ENCODE results near the gene FGL2. TPM values are rescaled to one million over a fixed set of nuclear protein-coding genes. Genes with fewer than 3 reads are reported as not detected.

Gene FGL2
- total RNA-seq, 1 experiment from 2014 or later, result not detected

GRCh38 chr7:77182261-77182660 lies 17.4 kb downstream of the FGL2 start:
- ChIA-PET CTCF (no interaction called here), POLR2A (no interaction called here)
- ATAC-seq, result no peak
- no peaks in the 10 kb centered on the region; the same call in 1 of the 2 replicates for H3K27me3 Mint-ChIP-seq (ENCODE audit: low read depth)
- TF ChIP-seq NR3C1 (CRISPR knock-in tag; conservative IDR thresholded peaks at IDR 0.05; ENCODE audit: low read depth), result no peak
- no peak for TF ChIP-seq AR (CRISPR knock-in tag; IDR thresholded peaks at IDR 0.05)
- no peak for TF ChIP-seq ZNF138 (CRISPR knock-in tag; conservative IDR thresholded peaks at IDR 0.05)
- no peak for TF ChIP-seq GTF2I (CRISPR knock-in tag; conservative IDR thresholded peaks at IDR 0.05)
- no peak for TF ChIP-seq CREM (CRISPR knock-in tag; IDR thresholded peaks at IDR 0.05)
- TF ChIP-seq ATF1 (CRISPR knock-in tag; IDR thresholded peaks at IDR 0.05), result no peak
- H3K36me3 Mint-ChIP-seq, result no peaks in the 10 kb centered on the region
- no peak overlapping the region for H3K4me3 Mint-ChIP-seq
- H3K27ac Mint-ChIP-seq, result no peak overlapping the region
- H3K4me1 Mint-ChIP-seq, result no peaks in the 10 kb centered on the region
- H3K9me3 Mint-ChIP-seq, result no peaks in the 10 kb centered on the region
- no peak for DNase-seq (ENCODE audit: low spot score)

GRCh38 chr7:77181734-77182133 lies 17.9 kb downstream of the FGL2 start:
- ChIA-PET POLR2A (no interaction called here), CTCF (no interaction called here)
- Mint-ChIP-seq H3K27ac (no peak overlapping the region), H3K27me3 (ENCODE audit: low read depth) (no peaks in the 10 kb centered on the region; the same call in 1 of the 2 replicates), H3K9me3 (no peaks in the 10 kb centered on the region), H3K4me1 (no peaks in the 10 kb centered on the region), H3K4me3 (no peak overlapping the region), H3K36me3 (no peaks in the 10 kb centered on the region)
- ATAC-seq, result no peak
- DNase-seq (ENCODE audit: low spot score), result no peak
- TF ChIP-seq ZNF423 (CRISPR knock-in tag; IDR thresholded peaks at IDR 0.05) (no peak), TEAD1 (CRISPR knock-in tag; IDR thresholded peaks at IDR 0.05) (no peak), ZSCAN18 (CRISPR knock-in tag; IDR thresholded peaks at IDR 0.05) (no peak), E2F5 (CRISPR knock-in tag; IDR thresholded peaks at IDR 0.05) (no peak), TEAD4 (CRISPR knock-in tag; IDR thresholded peaks at IDR 0.05) (no peak), ZNF232 (CRISPR knock-in tag; IDR thresholded peaks at IDR 0.05) (no peak)

- Mint-ChIP-seq H3K9me3 (no peaks in the 10 kb centered on the region), H3K4me3 (no peak overlapping the region), H3K27ac (no peak overlapping the region), H3K36me3 (no peaks in the 10 kb centered on the region), H3K27me3 (ENCODE audit: low read depth) (no peaks in the 10 kb centered on the region; the same call in 1 of the 2 replicates), H3K4me1 (no peaks in the 10 kb centered on the region)
- ATAC-seq (no peak), DNase-seq (ENCODE audit: low spot score) (no peak)
- CTCF ChIA-PET, result no interaction called here
- POLR2A ChIA-PET, result no interaction called here
- TF ChIP-seq ZNF396 (CRISPR knock-in tag; IDR thresholded peaks at IDR 0.05; ENCODE audit: borderline replicate concordance) (no peak), PREB (CRISPR knock-in tag; IDR thresholded peaks at IDR 0.05; ENCODE audit: borderline replicate concordance) (no peak), E2F5 (CRISPR knock-in tag; IDR thresholded peaks at IDR 0.05) (no peak), ESRRA (CRISPR knock-in tag; IDR thresholded peaks at IDR 0.05; ENCODE audit: borderline replicate concordance) (no peak), ZNF671 (CRISPR knock-in tag; IDR thresholded peaks at IDR 0.05) (no peak), USF2 (CRISPR knock-in tag; IDR thresholded peaks at IDR 0.05) (no peak), GTF2I (CRISPR knock-in tag; conservative IDR thresholded peaks at IDR 0.05) (no peak), NFATC4 (CRISPR knock-in tag; IDR thresholded peaks at IDR 0.05) (no peak), RORB (CRISPR knock-in tag; IDR thresholded peaks at IDR 0.05) (no peak), HMGXB4 (CRISPR knock-in tag; IDR thresholded peaks at IDR 0.05) (no peak), FOXK1 (CRISPR knock-in tag; IDR thresholded peaks at IDR 0.05) (no peak), FOXP1 (CRISPR knock-in tag; IDR thresholded peaks at IDR 0.05; ENCODE audit: borderline replicate concordance) (no peak), OVOL2 (CRISPR knock-in tag; IDR thresholded peaks at IDR 0.05; ENCODE audit: borderline replicate concordance) (no peak), CBFB (CRISPR knock-in tag; IDR thresholded peaks at IDR 0.05; ENCODE audit: low read depth) (no peak)
These were observed 18.5 kb downstream of the FGL2 start for GRCh38 chr7:77181015-77181595.

Measured in WTC11 (cell line).